Activated naive CD4-positive, alpha-beta T cell treated with anti-CD3 and anti-CD28 coated beads, Interleukin-2, amount 50 U/mL, for 72 hours (primary cell): ENCODE data around the gene NUDT22. TPM values are rescaled to one million over a fixed set of nuclear protein-coding genes. Genes with fewer than 3 reads are reported as not detected.

Experiments used
- ATAC-seq, 2 donors: fragments of 150-1000 bp; cut with Tn5 transposase; 2 replicates each; pipeline ENCODE4 v1.10.0; 2021; ENCODE audit warnings: mild to moderate bottlenecking in 2 of 2, moderate library complexity in 2 of 2
- DNase-seq, 2 donors: peaks; one replicate each; pipeline ENCODE4 v3.0.0; 2021 to 2022; ENCODE audit warnings: low spot score in 2 of 2
- H3K27ac Mint-ChIP-seq, 2 donors: one replicate each; pipeline ENCODE4 v1.8.0; 2022; ENCODE audit warnings: mild to moderate bottlenecking in 2 of 2, mixed read lengths in 2 of 2
- H3K36me3 Mint-ChIP-seq, 2 donors: one replicate each; pipeline ENCODE4 v1.8.0; 2022; ENCODE audit warnings: mixed read lengths in 2 of 2
- H3K9me3 Mint-ChIP-seq, 2 donors: one replicate each; pipeline ENCODE4 v1.8.0; 2022; ENCODE audit warnings: mixed read lengths in 2 of 2
- total RNA-seq, 2 donors: library from RNA; stranded (reverse); gene quantifications; one replicate each; pipeline ENCODE4 v1.2.3, GENCODE V29; 2022

NUDT22 gene
- 10 to 100 TPM; 87.4 to 88.8 TPM for total RNA-seq

- Mint-ChIP-seq H3K27ac (peak within 1 kb of the TSS; percentile 74 to 92), H3K36me3 (peaks cover 0 to 8% of the 10 kb centered on the region in 2 donors), H3K9me3 (no peaks in the 10 kb centered on the region)
- DNase-seq (peak; percentile 91 to 98), ATAC-seq (peak; percentile 72 to 75)
These were observed at the start of gene NUDT22, which contains the start of gene TRPT1 for GRCh38 chr11:64225608-64226506. TSS of gene NUDT22 (plus strand) at chr11:64226274. CDS start at chr11:64226653, 379 bp downstream. TSS of gene TRPT1 (minus strand) at chr11:64226186. CDS start at chr11:64225860, 326 bp downstream.

- Mint-ChIP-seq H3K27ac (no peak overlapping the region), H3K9me3 (peaks cover 5 to 7% of the 10 kb centered on the region in 2 donors), H3K36me3 (peaks cover 0 to 22% of the 10 kb centered on the region in 2 donors)
- ATAC-seq (no peak), DNase-seq (no peak)
These were observed 49.3 kb upstream of the NUDT22 start for GRCh38 chr11:64176751-64177150.

GRCh38 chr11:64178203-64178602 lies 47.9 kb upstream of the NUDT22 start:
- ATAC-seq (peak in 1 of 2 donors; percentile 78), DNase-seq (no peak)
- Mint-ChIP-seq H3K27ac (no peak overlapping the region), H3K36me3 (peaks cover 0 to 22% of the 10 kb centered on the region in 2 donors), H3K9me3 (peaks cover 5 to 7% of the 10 kb centered on the region in 2 donors)

- H3K27ac Mint-ChIP-seq = no peak overlapping the region
- peaks cover under 1 to 3% of the 10 kb centered on the region in 2 donors for H3K9me3 Mint-ChIP-seq
- H3K36me3 Mint-ChIP-seq = peaks cover 0 to 16% of the 10 kb centered on the region in 2 donors
- ATAC-seq = no peak
- no peak for DNase-seq
These were observed 47.0 kb upstream of the NUDT22 start for GRCh38 chr11:64178951-64179639.

GRCh38 chr11:64180891-64181290 lies 45.2 kb upstream of the NUDT22 start:
- Mint-ChIP-seq H3K27ac (no peak overlapping the region), H3K9me3 (no peaks in the 10 kb centered on the region), H3K36me3 (peaks cover 2 to 13% of the 10 kb centered on the region in 2 donors)
- DNase-seq (no peak), ATAC-seq (no peak)

- ATAC-seq = peak in 1 of 2 donors; percentile 23
- Mint-ChIP-seq H3K27ac (no peak overlapping the region), H3K36me3 (peaks cover 6 to 17% of the 10 kb centered on the region in 2 donors), H3K9me3 (no peaks in the 10 kb centered on the region)
- DNase-seq = peak; percentile 44 to 75
These were observed 44.3 kb upstream of the NUDT22 start for GRCh38 chr11:64181506-64182411.

GRCh38 chr11:64183890-64184289 lies 42.2 kb upstream of the NUDT22 start:
- no peak overlapping the region for H3K27ac Mint-ChIP-seq
- no peaks in the 10 kb centered on the region for H3K9me3 Mint-ChIP-seq
- peaks cover 6 to 12% of the 10 kb centered on the region in 2 donors for H3K36me3 Mint-ChIP-seq
- DNase-seq (no peak), ATAC-seq (no peak)

- peak; percentile 1 to 15 for ATAC-seq
- H3K27ac Mint-ChIP-seq = peak overlapping the region in 1 of 2 donors; percentile 99
- peak in 1 of 2 donors; percentile 50 for DNase-seq
- H3K36me3 Mint-ChIP-seq = peaks cover 6 to 10% of the 10 kb centered on the region in 2 donors
- no peaks in the 10 kb centered on the region for H3K9me3 Mint-ChIP-seq
These were observed 40.8 kb upstream of the NUDT22 start for GRCh38 chr11:64185175-64185692.

- DNase-seq = peak; percentile 99 to 100
- Mint-ChIP-seq H3K36me3 (peaks cover 6 to 10% of the 10 kb centered on the region in 2 donors), H3K27ac (peak within 1 kb of the TSS in 1 of 2 donors; percentile 99), H3K9me3 (no peaks in the 10 kb centered on the region)
- peak; percentile 88 to 89 for ATAC-seq
These were observed 40.2 kb upstream of the NUDT22 start, which contains the start of gene STIP1 for GRCh38 chr11:64185693-64186491. TSS of gene STIP1 (plus strand) at chr11:64186171. CDS start at chr11:64186262, 91 bp downstream.

GRCh38 chr11:64186492-64187165 lies 39.4 kb upstream of the NUDT22 start:
- ATAC-seq = no peak
- Mint-ChIP-seq H3K27ac (no peak overlapping the region), H3K36me3 (peaks cover 6 to 10% of the 10 kb centered on the region in 2 donors), H3K9me3 (no peaks in the 10 kb centered on the region)
- peak; percentile 54 to 71 for DNase-seq

- ATAC-seq = no peak
- Mint-ChIP-seq H3K27ac (peak overlapping the region in 1 of 2 donors; percentile 82), H3K36me3 (peaks cover 31% of the 10 kb centered on the region in 2 donors)
These were observed 33.6 kb upstream of the NUDT22 start for GRCh38 chr11:64192434-64192833.

GRCh38 chr11:64196626-64197025 lies 29.4 kb upstream of the NUDT22 start:
- H3K27ac Mint-ChIP-seq = no peak overlapping the region
- H3K36me3 Mint-ChIP-seq = peaks cover 34 to 43% of the 10 kb centered on the region in 2 donors
- ATAC-seq = no peak
- H3K9me3 Mint-ChIP-seq = no peaks in the 10 kb centered on the region
- DNase-seq = no peak

More at GRCh38 chr11:64192434-64192833, 33.6 kb upstream of the NUDT22 start:
- DNase-seq = no peak
- no peaks in the 10 kb centered on the region for H3K9me3 Mint-ChIP-seq

- H3K9me3 Mint-ChIP-seq = no peaks in the 10 kb centered on the region
- H3K36me3 Mint-ChIP-seq = peaks cover 39 to 48% of the 10 kb centered on the region in 2 donors
- DNase-seq = no peak
- no peak for ATAC-seq
- peak overlapping the region in 1 of 2 donors; percentile 36 for H3K27ac Mint-ChIP-seq
These were observed 27.6 kb upstream of the NUDT22 start for GRCh38 chr11:64198511-64198910.

- Mint-ChIP-seq H3K9me3 (no peaks in the 10 kb centered on the region), H3K27ac (peak overlapping the region; percentile 13 to 39), H3K36me3 (peaks cover 36 to 46% of the 10 kb centered on the region in 2 donors)
These were observed 24.5 kb upstream of the NUDT22 start for GRCh38 chr11:64201543-64201942.

More at GRCh38 chr11:64201543-64201942, 24.5 kb upstream of the NUDT22 start:
- no peak for ATAC-seq
- no peak for DNase-seq
